ENCODE results near the gene COPS3. TPM values are rescaled to one million over a fixed set of nuclear protein-coding genes. Genes with fewer than 3 reads are reported as not detected.
A peak's percentile ranks its signal among the peaks of the same experiment; 100 is the strongest.

Gene COPS3
- total RNA-seq, 2 donors from 2014 or later = 52.6 to 79.6 TPM

- intact Hi-C loops (cut with DNase I) = no loop called here
- peaks cover 0 to 23% of the 10 kb centered on the region in 2 donors for H3K36me3 ChIP-seq
- H3K27me3 ChIP-seq (replicated peaks; ENCODE audit: insufficient read depth) = no peaks in the 10 kb centered on the region
- peak overlapping the region; percentile 58 to 60 for H3K27ac ChIP-seq
- H3K4me1 ChIP-seq (replicated peaks) = peaks cover 18% of the 10 kb centered on the region
- 86% methylated on average over 17 of the region's 17 CpGs for WGBS
- no peak for DNase-seq (ENCODE audit: low spot score)
- no peaks in the 10 kb centered on the region for H3K9me3 ChIP-seq
- H3K4me3 ChIP-seq = no peak overlapping the region
- TF ChIP-seq, protein P1, sequence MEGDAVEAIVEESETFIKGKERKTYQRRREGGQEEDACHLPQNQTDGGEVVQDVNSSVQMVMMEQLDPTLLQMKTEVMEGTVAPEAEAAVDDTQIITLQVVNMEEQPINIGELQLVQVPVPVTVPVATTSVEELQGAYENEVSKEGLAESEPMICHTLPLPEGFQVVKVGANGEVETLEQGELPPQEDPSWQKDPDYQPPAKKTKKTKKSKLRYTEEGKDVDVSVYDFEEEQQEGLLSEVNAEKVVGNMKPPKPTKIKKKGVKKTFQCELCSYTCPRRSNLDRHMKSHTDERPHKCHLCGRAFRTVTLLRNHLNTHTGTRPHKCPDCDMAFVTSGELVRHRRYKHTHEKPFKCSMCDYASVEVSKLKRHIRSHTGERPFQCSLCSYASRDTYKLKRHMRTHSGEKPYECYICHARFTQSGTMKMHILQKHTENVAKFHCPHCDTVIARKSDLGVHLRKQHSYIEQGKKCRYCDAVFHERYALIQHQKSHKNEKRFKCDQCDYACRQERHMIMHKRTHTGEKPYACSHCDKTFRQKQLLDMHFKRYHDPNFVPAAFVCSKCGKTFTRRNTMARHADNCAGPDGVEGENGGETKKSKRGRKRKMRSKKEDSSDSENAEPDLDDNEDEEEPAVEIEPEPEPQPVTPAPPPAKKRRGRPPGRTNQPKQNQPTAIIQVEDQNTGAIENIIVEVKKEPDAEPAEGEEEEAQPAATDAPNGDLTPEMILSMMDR (IDR thresholded peaks at IDR 0.05) = no peak
- TF ChIP-seq POLR2A (IDR thresholded peaks at IDR 0.05) (no peak), POLR2AphosphoS5 (IDR thresholded peaks at IDR 0.05) (no peak)
Measured at GRCh38 chr17:17228521-17229279, 52.3 kb downstream of the COPS3 start.

DNA sequence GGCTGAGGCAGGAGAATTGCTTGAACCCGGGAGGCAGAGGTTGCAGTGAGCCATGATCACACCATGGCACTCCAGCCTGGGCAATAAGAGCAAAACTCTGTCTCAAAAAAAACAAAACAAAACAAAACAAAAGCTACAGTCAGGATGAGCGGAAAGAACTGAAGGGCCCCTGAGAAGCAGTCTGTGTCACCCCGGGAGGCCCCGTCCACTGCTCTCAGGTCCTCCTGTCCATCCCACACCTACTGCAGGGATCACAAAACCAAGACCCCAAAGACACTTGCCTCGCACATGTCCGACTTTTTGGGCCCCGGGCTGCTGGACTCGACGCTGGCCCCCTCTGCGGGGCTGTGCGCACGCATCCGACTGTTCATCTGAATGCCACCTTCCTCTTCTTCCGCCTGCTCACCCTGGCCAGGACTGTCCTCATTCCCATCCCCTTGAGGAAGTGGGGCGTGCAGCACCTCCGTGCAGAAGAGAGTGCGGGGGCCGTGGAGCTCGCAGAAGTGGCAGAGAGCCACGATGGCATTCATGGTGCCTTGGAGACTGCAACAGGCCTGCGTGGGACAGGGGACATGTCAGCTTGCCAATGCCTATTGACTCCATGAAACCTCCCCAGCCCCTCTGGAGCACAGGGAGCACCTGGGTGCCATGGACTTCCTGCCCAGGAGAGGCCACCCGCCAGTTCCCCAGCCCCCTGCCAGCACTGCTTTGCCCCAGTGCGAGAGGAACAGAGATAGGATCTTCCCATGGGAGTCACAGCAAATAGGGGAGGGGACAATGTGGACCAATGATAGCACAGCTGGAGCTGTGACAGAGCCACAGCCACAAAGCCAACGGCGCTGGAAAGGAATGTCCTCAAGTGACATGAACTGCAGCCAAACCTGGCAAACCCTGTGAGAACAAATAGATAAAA, 53.2 kb downstream of the COPS3 start:
- peak overlapping the region; percentile 58 to 60 for H3K27ac ChIP-seq
- H3K9me3 ChIP-seq = no peaks in the 10 kb centered on the region
- no peaks in the 10 kb centered on the region for H3K27me3 ChIP-seq (replicated peaks; ENCODE audit: insufficient read depth)
- WGBS = 84% methylated on average over 25 of the region's 25 CpGs
- intact Hi-C loops (cut with DNase I) = no loop called here
- peaks cover 0 to 31% of the 10 kb centered on the region in 2 donors for H3K36me3 ChIP-seq
- no peak overlapping the region for H3K4me3 ChIP-seq
- DNase-seq (ENCODE audit: low spot score) = peak; percentile 70
- TF ChIP-seq, protein P1 (IDR thresholded peaks at IDR 0.05) = no peak
- TF ChIP-seq POLR2A (IDR thresholded peaks at IDR 0.05) (no peak), POLR2AphosphoS5 (IDR thresholded peaks at IDR 0.05) (peak; percentile 68)
- H3K4me1 ChIP-seq (replicated peaks) = peaks cover 18% of the 10 kb centered on the region

- TF ChIP-seq, protein P1 (IDR thresholded peaks at IDR 0.05) = no peak
- no peak for TF ChIP-seq POLR2A (IDR thresholded peaks at IDR 0.05)
- no peak for TF ChIP-seq POLR2AphosphoS5 (IDR thresholded peaks at IDR 0.05)
- Histone ChIP-seq H3K27me3 (replicated peaks; ENCODE audit: insufficient read depth) (no peaks in the 10 kb centered on the region), H3K4me1 (replicated peaks) (peaks cover 18% of the 10 kb centered on the region), H3K27ac (no peak overlapping the region), H3K9me3 (no peaks in the 10 kb centered on the region), H3K4me3 (no peak overlapping the region), H3K36me3 (peaks cover 0 to 40% of the 10 kb centered on the region in 2 donors)
- intact Hi-C loops (cut with DNase I) = no loop called here
- 87% methylated on average over 15 of the region's 16 CpGs for WGBS
- DNase-seq (ENCODE audit: low spot score) = no peak
Measured at GRCh38 chr17:17226451-17227265, 54.4 kb downstream of the COPS3 start.

DNA sequence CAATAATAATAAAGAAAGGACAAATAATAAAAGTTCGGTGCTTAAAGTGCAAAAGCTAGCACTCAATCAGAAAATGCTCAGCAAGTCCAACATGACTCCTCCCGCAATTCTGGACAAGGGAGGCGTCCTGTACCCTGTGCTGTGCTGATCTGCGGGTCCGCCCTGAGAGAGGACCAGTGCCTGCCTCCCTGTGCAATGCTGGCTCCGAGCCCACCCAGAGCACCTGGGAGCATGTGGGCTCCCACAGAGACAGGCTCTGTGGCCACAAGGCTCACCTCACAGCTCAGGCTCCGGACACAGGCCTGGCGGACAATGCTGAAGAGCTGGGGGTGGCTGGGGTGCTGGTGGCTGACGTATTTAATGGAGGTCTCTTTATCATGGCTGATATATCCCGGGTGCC, 55.1 kb downstream of the COPS3 start:
- Histone ChIP-seq H3K4me1 (replicated peaks) (peaks cover 18% of the 10 kb centered on the region), H3K4me3 (no peak overlapping the region), H3K27me3 (replicated peaks; ENCODE audit: insufficient read depth) (no peaks in the 10 kb centered on the region), H3K27ac (no peak overlapping the region), H3K9me3 (no peaks in the 10 kb centered on the region), H3K36me3 (peaks cover 1 to 47% of the 10 kb centered on the region in 2 donors)
- WGBS = 92% methylated on average over 10 of the region's 10 CpGs
- no peak for DNase-seq (ENCODE audit: low spot score)
- intact Hi-C loops (cut with DNase I) = no loop called here
- TF ChIP-seq, protein P1 (IDR thresholded peaks at IDR 0.05) = no peak
- no peak for TF ChIP-seq POLR2A (IDR thresholded peaks at IDR 0.05)
- TF ChIP-seq POLR2AphosphoS5 (IDR thresholded peaks at IDR 0.05) = no peak
